HL-60/S4 treated with phorbol 12-myristate 13-acetate at 8.2 ng/mL for 4 days and 3 days (cell line): ENCODE results near the gene INHBC.
"Not testable (repeated sequence)": the region's sequence is repeated elsewhere in the genome, so short reads cannot be mapped to it uniquely, and the experiment has no call there.

Experiments used
- in situ Hi-C: fragments of 300-500 bp; cut with MboI; formaldehyde crosslinking; loops from 2 replicates; pipeline ENCODE4 v1.15.0; 2022; ENCODE audit warnings: low sequenced_read_pairs

Gene INHBC

DNA sequence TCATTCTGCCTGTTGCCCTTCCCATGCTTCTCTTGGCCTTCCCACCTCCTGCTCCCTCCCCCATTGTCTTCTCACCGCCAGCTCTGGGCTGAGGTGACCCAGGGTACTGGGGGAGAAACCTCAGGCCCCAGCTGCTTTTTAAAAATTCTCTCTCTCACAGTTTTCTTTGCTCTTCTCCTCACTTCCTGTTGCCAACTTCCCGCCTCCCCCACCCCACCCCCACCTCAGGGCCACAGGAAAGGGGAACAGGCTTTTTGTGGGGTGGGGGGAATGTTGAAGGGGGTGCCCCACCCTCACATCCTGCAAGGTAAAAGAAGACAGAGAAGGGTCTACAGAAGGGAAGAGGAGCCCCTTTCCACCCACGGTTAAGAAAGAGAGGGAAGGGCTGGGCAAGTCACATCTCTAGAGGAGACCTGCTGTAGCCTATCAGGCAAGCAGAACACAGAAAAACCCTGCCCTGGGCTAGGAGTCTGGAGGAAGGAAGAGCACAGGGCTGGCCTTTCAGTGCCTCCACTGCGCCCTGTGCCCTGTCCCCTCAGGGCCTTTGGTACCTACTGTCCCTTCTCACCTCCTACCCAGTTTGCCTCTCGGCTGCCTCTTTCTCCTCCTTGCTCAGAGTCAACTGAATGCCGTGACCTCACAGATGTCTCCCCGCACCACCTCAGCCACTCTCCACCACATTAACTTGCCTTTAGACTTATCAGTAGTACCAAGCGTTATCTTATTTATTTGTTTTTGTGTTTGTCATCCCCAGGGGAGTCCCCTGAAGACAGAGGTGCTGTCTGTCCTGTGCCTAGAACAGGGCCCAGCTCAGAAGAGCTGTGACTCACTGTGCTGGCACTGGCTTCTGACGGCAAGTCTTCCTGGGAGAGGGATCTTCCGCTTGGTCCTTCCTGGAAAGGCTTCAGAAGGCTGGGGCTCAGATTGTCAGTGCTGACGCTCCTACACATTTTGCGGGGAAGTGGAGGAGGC lies 43.4 kb downstream of the INHBC start:
- in situ Hi-C loops, result no loop called here

- in situ Hi-C loops, result no loop called here
Observed at GRCh38 chr12:57479043-57479375, 44.4 kb downstream of the INHBC start.

DNA sequence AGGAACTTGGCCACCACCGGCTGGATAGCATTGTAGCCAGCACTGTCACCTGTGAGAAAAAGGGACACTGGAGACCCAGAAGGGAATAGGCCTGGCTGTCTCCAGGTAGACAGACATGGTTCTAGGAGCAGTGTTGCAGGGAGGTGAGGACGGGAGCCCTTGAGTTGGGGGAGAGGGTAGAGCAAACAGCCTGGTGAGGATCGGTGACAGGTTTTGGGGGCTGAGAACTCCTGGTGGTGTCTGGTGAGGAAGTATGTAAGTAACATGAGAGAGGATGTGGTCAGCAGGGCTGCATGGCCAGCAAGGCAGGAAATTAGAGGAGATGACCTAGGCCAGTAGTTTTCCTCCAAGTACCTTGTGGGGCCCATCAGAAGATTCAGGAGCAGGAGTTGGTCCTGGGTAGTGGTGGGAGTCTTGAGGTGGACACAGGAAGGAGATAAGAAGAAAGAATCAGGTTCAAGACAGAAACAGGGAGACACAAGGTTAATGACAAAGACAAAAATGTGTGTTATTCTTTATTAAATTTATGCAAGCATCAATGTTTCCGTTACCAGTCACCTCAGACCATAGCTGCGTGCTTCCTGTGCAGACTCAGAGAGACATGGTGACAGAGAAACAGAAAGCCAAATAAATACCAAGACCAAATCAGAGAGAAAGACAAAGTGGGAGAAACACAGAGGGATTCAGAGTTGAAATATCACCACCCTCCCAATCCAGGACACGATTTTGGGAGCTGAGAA lies 45.0 kb downstream of the INHBC start, which contains the start of gene ARHGAP9:
ARHGAP9 (minus strand) TSS at position 491 of the 740 bp plus-strand sequence; CDS start at position 31, 460 bp downstream.
- in situ Hi-C loops, result no loop called here

- in situ Hi-C loops, result no loop called here
Observed at GRCh38 chr12:57481671-57482070, 47.1 kb downstream of the INHBC start.

DNA sequence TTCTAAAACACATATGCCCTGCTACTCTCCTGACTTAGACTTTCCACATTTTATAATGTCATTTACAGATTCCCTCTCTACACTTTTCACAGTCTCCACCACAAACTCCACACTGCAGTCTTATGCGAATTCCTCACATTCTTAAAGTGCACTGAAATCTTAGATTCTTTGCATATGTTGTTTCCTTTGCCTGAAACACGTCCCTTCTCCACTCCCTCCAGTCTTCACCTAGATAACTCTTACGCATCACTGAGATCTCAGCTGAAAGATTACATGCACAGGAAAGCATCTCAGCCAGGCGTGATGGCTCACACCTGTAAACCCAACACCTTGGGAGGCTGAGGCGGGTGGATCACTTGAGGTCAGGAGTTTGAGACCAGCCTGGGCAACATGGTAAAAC lies 48.9 kb downstream of the INHBC start:
- in situ Hi-C loops, result no loop called here

DNA sequence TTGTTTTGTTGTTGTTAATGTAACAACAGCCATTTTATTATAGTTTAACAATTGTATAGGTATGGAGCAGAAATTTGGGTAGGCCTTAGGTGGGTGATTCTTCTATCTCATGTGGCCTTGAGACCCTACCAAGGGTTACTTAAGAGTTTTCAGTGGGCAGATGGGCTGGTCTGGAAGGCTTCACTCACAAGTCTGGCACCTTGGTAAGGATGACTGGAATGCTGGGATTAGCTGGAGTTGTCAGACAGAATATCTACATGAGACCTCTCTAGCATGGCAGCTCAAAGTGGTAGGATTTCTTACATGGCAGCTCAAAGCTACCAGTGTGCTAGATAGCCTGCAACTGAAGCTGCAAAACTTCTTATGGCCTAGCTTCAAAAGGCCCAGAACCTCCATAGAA lies 51.1 kb downstream of the INHBC start:
- in situ Hi-C loops, result no loop called here

DNA sequence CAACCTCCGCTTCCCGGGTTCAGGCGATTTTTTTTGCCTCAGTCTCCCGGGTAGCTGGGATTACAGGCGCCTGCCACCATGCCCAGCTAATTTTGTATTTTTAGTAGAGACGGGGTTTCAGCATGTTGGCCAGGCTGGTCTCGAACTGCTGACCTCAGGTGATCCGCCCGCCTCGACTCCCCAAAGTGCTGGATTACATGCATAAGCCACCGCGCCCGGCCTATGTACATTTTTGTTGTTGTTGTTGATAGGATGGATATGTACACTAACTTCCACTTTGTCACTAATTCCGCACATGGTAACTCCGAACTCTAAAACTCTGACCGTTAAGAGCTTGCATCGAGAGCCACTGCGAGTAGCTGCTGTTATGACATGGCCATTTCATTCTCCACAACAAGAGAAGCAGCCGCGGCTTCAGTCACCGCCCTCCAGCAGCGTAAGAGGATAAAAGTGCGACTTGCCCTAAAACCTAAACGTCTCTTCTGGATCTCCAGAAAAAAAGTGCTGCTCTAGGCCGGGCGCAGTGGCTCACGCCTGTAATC lies 52.5 kb downstream of the INHBC start:
- in situ Hi-C loops, result no loop called here

DNA sequence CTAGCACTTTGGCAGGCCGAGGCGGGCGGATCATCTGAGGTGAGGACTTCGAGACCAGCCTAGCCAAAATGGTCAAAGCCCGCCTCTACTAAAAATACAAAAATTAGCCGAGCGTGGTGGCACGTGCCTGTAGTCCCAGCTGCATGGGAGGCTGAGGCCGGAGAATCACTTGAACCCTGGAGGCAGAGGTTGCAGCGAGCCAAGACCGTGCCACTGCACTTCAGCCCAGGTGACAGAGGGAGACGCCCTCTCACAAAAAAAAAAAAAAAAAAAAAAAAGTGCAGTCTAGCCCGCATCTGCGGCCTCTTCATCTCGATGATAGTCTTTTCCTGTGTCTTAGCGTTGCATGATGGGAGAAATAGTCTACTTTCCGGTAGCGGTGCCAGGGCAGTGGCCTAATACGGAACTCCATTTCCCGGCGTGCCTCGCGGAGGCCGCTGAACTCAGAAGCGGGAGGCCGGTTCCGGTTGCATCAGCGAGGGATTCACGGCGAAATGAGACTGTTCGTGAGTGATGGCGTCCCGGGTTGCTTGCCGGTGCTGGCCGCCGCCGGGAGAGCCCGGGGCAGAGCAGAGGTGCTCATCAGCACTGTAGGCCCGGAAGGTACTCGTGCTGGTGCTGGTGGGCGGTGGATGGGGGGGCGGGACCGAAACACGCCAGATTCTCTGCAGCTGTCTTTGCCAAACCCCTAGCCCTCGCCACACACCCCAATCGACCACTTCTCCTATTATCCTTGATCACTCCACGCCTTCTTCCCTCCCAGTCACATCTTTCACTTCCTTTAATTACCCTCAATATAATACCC lies 53.2 kb downstream of the INHBC start, which contains the start of gene MARS1:
MARS1 (plus strand) TSS at position 472 of the 805 bp plus-strand sequence; CDS start at position 495, 23 bp downstream.
- in situ Hi-C loops, result no loop called here

DNA sequence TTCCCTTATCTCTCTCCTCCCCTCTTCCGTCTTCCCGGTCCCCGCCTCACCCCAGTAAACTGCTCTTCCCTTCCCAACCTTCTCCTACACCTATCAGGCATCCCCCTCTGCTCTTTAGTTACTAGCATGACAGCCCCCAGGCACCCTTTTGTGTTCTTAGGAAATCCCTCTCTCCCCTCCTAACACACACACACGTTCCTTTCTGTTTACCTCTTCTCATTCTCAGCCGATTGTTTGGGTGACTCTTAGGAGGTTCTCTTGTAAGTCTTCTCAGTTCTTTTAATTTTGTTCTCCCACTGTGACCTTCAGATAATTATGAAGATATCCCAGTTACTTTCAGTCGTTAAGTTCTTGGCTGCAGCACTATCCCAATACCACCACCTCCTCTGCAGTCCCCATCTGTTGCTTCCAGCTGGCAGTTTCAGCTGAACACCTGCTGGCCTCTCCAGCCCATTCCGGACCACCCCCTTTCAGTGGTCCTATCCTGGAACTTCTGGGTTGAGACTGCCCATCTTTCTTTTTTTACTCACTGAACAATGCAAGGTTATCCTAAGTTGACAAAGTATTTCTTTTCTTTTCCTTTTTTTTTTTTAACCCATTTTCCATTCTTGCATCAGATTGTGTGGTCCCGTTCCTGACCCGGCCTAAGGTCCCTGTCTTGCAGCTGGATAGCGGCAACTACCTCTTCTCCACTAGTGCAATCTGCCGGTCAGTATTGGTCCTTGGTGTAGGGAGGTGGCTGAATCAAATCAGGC lies 54.0 kb downstream of the INHBC start:
- in situ Hi-C loops, result no loop called here

- in situ Hi-C loops, result no loop called here
Observed at GRCh38 chr12:57489157-57489641, 54.6 kb downstream of the INHBC start.

DNA sequence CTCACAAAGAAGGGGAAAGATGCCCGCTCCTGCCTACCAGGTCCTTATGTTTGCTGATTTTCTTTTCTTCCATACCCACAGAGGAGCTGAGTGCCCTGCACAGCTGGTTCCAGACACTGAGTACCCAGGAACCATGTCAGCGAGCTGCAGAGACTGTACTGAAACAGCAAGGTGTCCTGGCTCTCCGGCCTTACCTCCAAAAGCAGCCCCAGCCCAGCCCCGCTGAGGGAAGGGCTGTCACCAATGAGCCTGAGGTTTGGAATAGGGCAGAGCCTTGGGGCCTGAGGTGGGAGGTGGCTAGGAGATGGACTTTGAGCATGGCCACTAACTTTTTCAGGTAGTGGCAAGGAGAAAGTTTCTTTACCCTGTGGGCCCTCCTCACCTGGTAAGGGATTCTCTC lies 55.5 kb downstream of the INHBC start:
- in situ Hi-C loops, result no loop called here

- in situ Hi-C loops, result no loop called here
Observed at GRCh38 chr12:57491393-57492280, 57.1 kb downstream of the INHBC start.

DNA sequence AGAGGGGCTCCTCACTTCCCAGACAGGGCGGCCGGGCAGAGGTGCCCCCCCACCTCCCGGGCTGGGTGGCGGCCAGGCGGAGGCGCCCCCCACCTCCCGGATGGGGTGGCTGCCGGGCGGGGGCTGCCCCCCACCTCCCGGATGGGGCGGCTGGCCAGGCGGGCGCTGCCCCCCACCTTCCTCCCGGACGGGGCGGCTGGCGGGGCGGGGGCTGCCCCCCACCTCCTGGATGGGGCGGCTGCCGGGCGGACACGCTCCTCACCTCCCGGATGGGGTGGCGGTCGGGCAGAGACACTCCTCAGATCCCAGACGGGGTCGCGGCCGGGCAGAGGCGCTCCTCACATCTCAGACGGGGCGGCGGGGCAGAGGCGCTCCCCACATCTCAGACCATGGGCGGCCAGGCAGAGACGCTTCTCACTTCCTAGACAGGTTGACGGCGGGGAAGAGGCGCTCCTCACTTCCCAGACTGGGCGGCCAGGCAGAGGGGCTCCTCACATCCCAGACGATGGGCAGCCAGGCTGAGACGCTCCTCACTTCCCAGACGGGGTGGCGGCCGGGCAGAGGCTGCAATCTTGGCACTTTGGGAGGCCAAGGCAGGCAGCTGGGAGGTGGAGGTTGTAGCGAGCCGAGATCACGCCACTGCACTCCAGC lies 60.6 kb downstream of the INHBC start:
- in situ Hi-C loops, result not testable (repeated sequence)

DNA sequence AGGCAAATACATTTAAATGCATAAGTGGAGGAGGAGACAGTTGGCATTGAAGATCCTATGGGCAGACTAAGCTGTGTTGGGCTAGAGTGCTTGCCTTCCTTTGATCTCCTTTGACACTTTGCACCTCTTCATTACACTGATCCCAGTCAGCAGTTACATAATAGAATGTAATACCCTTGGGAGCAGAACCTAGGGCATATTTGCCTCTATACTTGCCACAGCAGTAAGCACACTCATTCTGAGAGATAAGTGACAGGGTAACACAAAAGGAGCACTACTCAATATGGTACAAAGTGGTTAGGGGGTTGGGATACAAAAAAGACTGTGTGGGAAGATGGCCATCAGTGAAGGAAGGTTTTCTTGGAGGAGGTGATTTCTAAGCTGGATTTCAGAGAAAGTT lies 62.2 kb downstream of the INHBC start:
- in situ Hi-C loops, result no loop called here

DNA sequence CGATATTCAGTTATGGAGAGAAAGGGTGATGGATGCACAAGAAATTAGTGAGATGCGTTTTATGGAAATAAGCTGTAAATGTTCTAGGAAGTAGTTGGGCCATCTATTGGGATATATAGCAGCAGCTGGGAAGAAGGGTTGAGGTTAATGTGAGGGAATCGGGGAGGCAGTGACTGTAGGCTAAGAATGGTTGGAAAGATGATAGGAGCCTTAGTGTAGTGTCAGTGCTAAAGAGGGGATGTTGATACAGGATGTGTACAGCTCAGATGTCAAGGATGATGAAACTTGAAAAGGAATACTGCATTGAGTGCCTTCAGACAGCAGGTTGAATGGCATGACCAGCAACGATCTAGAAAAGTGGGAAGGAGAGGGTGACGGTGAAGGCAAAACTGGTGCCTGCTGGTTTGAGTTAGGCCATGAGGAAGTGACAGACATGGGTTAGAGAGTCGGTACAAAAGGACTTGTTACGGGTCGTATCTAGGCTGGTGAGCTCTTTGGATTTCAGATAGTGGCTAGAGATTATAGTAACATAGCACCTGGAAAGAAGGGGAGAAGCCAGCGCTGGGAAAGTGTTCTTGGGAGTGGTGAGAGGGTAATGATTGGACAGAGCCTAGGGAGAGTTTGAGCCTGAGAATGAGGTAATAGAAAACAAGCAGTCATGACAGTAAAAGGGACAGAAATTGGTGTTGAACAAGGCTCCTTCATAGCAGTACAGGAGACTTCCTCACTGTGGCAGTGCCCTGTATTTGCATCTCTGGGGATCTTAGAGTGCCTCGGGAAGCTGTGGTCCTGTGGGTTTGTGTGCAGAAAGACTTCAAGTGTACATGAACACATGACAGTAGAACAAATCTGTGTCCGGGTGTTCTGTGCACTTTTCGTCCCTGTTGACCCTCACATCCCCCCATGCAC lies 62.9 kb downstream of the INHBC start:
- in situ Hi-C loops, result no loop called here

DNA sequence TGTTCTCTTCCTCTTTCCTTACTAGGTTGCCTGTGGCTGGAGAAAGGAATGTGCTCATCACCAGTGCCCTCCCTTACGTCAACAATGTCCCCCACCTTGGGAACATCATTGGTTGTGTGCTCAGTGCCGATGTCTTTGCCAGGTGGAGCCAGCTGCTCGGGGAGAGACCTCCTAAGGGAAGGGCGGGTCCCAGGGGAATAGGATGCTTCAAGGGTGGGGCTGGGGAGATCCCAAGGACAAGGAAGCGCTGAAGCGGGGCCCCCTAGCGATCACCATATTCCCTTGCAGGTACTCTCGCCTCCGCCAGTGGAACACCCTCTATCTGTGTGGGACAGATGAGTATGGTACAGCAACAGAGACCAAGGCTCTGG lies 63.5 kb downstream of the INHBC start:
- in situ Hi-C loops, result no loop called here

DNA sequence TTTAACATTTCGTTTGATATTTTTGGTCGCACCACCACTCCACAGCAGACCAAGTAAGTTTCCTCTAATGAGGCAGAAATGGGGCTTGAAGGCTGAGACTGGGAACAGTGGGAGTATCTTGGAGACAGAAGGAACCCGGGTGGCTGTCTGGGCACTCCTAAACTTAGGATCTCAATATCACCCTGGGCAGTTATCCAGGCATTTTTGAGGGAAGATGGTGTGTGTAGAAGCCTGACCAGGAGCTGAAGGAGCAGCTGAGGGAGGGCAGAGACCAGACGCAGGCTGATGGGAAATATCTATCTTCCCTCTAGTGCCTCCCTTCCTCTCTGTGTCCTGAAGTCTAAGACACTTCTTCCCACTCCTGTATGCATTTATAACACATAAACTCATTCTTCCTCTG lies 64.0 kb downstream of the INHBC start:
- in situ Hi-C loops, result no loop called here
